C4-2B (cell line): ENCODE data around the gene GFOD2.

Experiments used
- ZFX ChIP-seq: fragments of 450-650 bp; IDR thresholded peaks from 2 replicates; pipeline ENCODE4 v1.6.1; 2017
- TF ChIP-seq, protein P1 (sequence below): fragments of 450-650 bp; conservative IDR thresholded peaks from 2 replicates; pipeline ENCODE4 v1.5.1; 2017; ENCODE audit warnings: mild to moderate bottlenecking

DNA sequence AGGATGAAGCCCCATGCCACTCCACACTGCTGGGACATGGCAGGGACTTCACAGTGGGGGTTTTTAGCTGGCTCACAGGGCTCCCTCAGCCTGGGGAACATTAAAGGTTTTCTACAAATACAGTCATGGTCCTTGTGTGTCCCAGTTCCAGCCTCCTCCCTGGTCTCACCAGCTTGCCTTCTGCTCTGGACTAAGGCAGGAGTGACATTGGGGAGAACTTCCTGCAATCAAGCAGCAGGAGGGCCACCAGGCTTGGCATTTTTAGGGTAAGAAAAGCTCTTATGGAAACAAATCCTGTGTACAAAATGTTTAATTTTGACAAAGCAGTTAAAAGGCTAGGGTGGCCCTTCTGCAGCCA, 56.5 kb downstream of the GFOD2 start:
- TF ChIP-seq, protein P1, sequence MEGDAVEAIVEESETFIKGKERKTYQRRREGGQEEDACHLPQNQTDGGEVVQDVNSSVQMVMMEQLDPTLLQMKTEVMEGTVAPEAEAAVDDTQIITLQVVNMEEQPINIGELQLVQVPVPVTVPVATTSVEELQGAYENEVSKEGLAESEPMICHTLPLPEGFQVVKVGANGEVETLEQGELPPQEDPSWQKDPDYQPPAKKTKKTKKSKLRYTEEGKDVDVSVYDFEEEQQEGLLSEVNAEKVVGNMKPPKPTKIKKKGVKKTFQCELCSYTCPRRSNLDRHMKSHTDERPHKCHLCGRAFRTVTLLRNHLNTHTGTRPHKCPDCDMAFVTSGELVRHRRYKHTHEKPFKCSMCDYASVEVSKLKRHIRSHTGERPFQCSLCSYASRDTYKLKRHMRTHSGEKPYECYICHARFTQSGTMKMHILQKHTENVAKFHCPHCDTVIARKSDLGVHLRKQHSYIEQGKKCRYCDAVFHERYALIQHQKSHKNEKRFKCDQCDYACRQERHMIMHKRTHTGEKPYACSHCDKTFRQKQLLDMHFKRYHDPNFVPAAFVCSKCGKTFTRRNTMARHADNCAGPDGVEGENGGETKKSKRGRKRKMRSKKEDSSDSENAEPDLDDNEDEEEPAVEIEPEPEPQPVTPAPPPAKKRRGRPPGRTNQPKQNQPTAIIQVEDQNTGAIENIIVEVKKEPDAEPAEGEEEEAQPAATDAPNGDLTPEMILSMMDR = no peak
- no peak for TF ChIP-seq ZFX
